CD4-positive, alpha-beta T cell treated with Interleukin-4 for 4 hours (primary cell): ENCODE data around the gene PRKCZ.
A peak's percentile ranks its signal among the peaks of the same experiment; 100 is the strongest.

Source experiments
- DNase-seq: peaks from one replicate; pipeline ENCODE4 v3.0.0-alpha.2; 2020

The PRKCZ gene

GRCh38 chr1:2198571-2198970 lies 148.4 kb downstream of the PRKCZ start:
- no peak for DNase-seq

GRCh38 chr1:2199042-2199810 lies 149.0 kb downstream of the PRKCZ start:
- peak; percentile 86 for DNase-seq

- no peak for DNase-seq
Measured at GRCh38 chr1:2200308-2200943, 150.2 kb downstream of the PRKCZ start.

- DNase-seq, result no peak
Measured at GRCh38 chr1:2201062-2201461, 150.9 kb downstream of the PRKCZ start.

GRCh38 chr1:2202008-2202575 lies 151.9 kb downstream of the PRKCZ start:
- no peak for DNase-seq

GRCh38 chr1:2202843-2203601 lies 152.8 kb downstream of the PRKCZ start:
- no peak for DNase-seq

- no peak for DNase-seq
Measured at GRCh38 chr1:2203671-2204414, 153.6 kb downstream of the PRKCZ start.

- peak; percentile 57 for DNase-seq
Measured at GRCh38 chr1:2204415-2205190, 154.4 kb downstream of the PRKCZ start.

GRCh38 chr1:2205191-2205952 lies 155.2 kb downstream of the PRKCZ start:
- DNase-seq, result peak; percentile 90

- no peak for DNase-seq
Measured at GRCh38 chr1:2206813-2207487, 156.7 kb downstream of the PRKCZ start.

- no peak for DNase-seq
Measured at GRCh38 chr1:2208309-2209239, 158.4 kb downstream of the PRKCZ start.

- no peak for DNase-seq
Measured at GRCh38 chr1:2209400-2210083, 159.3 kb downstream of the PRKCZ start.

GRCh38 chr1:2210084-2210653 lies 160.0 kb downstream of the PRKCZ start:
- DNase-seq, result no peak

- DNase-seq, result no peak
Measured at GRCh38 chr1:2210786-2211185, 160.6 kb downstream of the PRKCZ start.

GRCh38 chr1:2212274-2212531 lies 162.0 kb downstream of the PRKCZ start:
- no peak for DNase-seq

GRCh38 chr1:2212532-2213491 lies 162.6 kb downstream of the PRKCZ start:
- DNase-seq, result peak; percentile 73
